Measurements from ENCODE around the gene PDGFRA.

The PDGFRA gene

GRCh38 chr4:54332542-54332941, 103.4 kb downstream of the PDGFRA start:
- ChIA-PET POLR2A (no interaction called here), CTCF (interaction anchor here (0.5 kb wide), 2 partner anchors 294 to 630 kb away, joined by 3 to 5 read pairs; no protein-coding TSS in a partner anchor)
- H3K36me3 ChIP-seq (ENCODE audit: control insufficient read depth in 2 of 2, insufficient read depth in 1 of 2, low read length in 2 of 2) = no peaks in the 10 kb centered on the region
- no peak overlapping the region for H3K27ac ChIP-seq (ENCODE audit: extremely low read depth, low read depth, low read length)
- no peaks in the 10 kb centered on the region for H3K9me3 ChIP-seq (ENCODE audit: control insufficient read depth, insufficient read depth, low read depth, low read length)
- no peak overlapping the region for H3K4me3 ChIP-seq (ENCODE audit: low read depth, low read length)
- TF ChIP-seq ZNF114 (tag by site-specific recombination; IDR thresholded peaks at IDR 0.05) (no peak), OSR2 (tag by site-specific recombination; IDR thresholded peaks at IDR 0.05) (no peak), GLI4 (tag by site-specific recombination; IDR thresholded peaks at IDR 0.05) (no peak), ZNF580 (tag by site-specific recombination; IDR thresholded peaks at IDR 0.05) (no peak), ZNF16 (tag by site-specific recombination; IDR thresholded peaks at IDR 0.05; ENCODE audit: low read depth) (no peak), ZNF837 (tag by site-specific recombination; IDR thresholded peaks at IDR 0.05) (no peak), ZNF777 (tag by site-specific recombination; IDR thresholded peaks at IDR 0.05; ENCODE audit: borderline replicate concordance) (no peak), ZNF596 (tag by site-specific recombination; IDR thresholded peaks at IDR 0.05) (no peak), EGR2 (tag by site-specific recombination; IDR thresholded peaks at IDR 0.05; ENCODE audit: low read depth) (no peak), ZNF677 (tag by site-specific recombination; IDR thresholded peaks at IDR 0.05) (no peak)
- H3K4me1 ChIP-seq (ENCODE audit: control insufficient read depth, insufficient read depth, low read length) = no peaks in the 10 kb centered on the region

- Histone ChIP-seq H3K27ac (ENCODE audit: extremely low read depth, low read depth, low read length) (no peak overlapping the region), H3K36me3 (ENCODE audit: control insufficient read depth in 2 of 2, insufficient read depth in 1 of 2, low read length in 2 of 2) (no peaks in the 10 kb centered on the region), H3K4me3 (ENCODE audit: low read depth, low read length) (no peak overlapping the region), H3K4me1 (ENCODE audit: control insufficient read depth, insufficient read depth, low read length) (no peaks in the 10 kb centered on the region), H3K9me3 (ENCODE audit: control insufficient read depth, insufficient read depth, low read depth, low read length) (no peaks in the 10 kb centered on the region)
- no peak for TF ChIP-seq ZSCAN16 (tag by site-specific recombination; IDR thresholded peaks at IDR 0.05)
- no peak for TF ChIP-seq ZNF280C (tag by site-specific recombination; IDR thresholded peaks at IDR 0.05)
- no peak for TF ChIP-seq ZNF645 (tag by site-specific recombination; IDR thresholded peaks at IDR 0.05)
- TF ChIP-seq ZBTB11 (tag by site-specific recombination; conservative IDR thresholded peaks at IDR 0.05; ENCODE audit: low read depth) = no peak
- no peak for TF ChIP-seq IKZF3 (tag by site-specific recombination; IDR thresholded peaks at IDR 0.05)
- TF ChIP-seq ZNF701 (tag by site-specific recombination; IDR thresholded peaks at IDR 0.05) = no peak
- TF ChIP-seq ZNF621 (tag by site-specific recombination; IDR thresholded peaks at IDR 0.05) = no peak
- TF ChIP-seq ZNF324 (tag by site-specific recombination; IDR thresholded peaks at IDR 0.05) = no peak
- TF ChIP-seq ZNF112 (tag by site-specific recombination; IDR thresholded peaks at IDR 0.05) = no peak
- no peak for TF ChIP-seq ZNF174 (tag by site-specific recombination; IDR thresholded peaks at IDR 0.05)
- ChIA-PET CTCF (interaction anchor here (0.6 kb wide), 1 partner anchor 1714 kb away, joined by 4 read pairs; no protein-coding TSS in a partner anchor), POLR2A (no interaction called here)
Observed at GRCh38 chr4:54333657-54334056, 104.6 kb downstream of the PDGFRA start.

Data from HEK293 (cell line).